Measurements from ENCODE around the gene CBX3.
"Not testable (repeated sequence)": the region's sequence is repeated elsewhere in the genome, so short reads cannot be mapped to it uniquely, and the experiment has no call there.

The CBX3 gene

DNA sequence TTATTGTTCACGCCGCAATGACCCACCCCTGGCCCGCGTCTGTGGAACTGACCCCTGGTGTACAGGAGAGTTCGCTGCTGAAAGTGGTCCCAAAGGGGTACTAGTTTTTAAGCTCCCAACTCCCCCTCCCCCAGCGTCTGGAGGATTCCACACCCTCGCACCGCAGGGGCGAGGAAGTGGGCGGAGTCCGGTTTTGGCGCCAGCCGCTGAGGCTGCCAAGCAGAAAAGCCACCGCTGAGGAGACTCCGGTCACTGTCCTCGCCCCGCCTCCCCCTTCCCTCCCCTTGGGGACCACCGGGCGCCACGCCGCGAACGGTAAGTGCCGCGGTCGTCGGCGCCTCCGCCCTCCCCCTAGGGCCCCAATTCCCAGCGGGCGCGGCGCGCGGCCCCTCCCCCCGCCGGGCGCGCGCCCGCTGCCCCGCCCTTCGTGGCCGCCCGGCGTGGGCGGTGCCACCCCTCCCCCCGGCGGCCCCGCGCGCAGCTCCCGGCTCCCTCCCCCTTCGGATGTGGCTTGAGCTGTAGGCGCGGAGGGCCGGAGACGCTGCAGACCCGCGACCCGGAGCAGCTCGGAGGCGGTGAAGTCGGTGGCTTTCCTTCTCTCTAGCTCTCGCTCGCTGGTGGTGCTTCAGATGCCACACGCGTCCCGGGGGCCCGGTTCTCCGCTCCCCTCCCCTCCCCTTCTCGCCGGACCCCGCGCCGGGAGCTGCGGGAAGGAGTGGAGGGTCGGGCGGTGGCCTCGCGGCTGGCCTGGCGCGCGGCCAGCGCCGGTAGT, at the start of gene CBX3:
CBX3 (plus strand) TSS at position 499 of the 772 bp plus-strand sequence. CDS start 1,254 bp downstream, outside the sequence.
- DNase-seq: no peak

DNA sequence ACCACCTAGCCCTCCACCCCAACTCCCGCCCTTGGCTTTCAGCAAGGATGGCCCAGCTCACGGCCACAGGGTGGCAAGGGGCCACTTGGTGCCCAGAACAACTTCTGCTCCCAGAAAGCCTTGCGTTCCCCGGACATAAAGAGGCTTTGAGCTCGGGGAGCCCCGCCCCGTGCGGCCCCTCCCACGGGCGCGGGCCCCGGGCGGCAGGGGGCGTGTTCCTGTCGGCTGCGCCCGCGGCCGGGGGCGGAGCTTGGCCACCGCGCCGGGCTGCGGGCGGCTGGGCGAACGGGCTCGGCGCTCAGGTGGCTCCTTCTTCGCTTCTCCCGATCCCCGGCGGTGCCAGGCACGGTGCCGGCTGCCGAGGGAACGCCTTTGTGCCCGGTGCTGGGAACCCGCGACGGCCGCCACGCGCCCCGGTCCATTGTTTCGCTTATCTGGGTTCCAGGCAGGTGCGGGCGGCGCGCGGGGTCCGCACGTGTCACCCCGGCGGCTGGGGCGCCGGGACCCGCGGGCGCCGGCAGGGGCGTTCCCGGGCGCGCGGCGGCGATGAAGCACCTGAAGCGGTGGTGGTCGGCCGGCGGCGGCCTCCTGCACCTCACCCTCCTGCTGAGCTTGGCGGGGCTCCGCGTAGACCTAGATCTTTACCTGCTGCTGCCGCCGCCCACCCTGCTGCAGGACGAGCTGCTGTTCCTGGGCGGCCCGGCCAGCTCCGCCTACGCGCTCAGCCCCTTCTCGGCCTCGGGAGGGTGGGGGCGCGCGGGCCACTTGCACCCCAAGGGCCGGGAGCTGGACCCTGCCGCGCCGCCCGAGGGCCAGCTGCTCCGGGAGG, 49.4 kb upstream of the CBX3 start, which contains the start of gene NFE2L3:
NFE2L3 (plus strand) TSS at position 246 of the 829 bp plus-strand sequence; CDS start at position 547, 301 bp downstream.
- peak; percentile 52 for DNase-seq

DNA sequence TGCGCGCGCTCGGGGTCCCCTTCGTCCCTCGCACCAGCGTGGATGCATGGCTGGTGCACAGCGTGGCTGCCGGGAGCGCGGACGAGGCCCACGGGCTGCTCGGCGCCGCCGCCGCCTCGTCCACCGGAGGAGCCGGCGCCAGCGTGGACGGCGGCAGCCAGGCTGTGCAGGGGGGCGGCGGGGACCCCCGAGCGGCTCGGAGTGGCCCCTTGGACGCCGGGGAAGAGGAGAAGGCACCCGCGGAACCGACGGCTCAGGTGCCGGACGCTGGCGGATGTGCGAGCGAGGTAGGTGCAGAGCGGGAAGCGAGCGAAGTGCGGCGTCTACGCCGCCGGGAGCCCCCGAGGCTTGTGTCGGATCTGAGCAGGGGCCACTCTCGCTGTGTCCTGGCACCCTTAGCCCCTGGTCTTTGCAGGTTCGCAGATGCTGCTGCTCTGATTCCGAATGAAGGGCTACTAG, 48.7 kb upstream of the CBX3 start:
- not testable (repeated sequence) for DNase-seq

DNA sequence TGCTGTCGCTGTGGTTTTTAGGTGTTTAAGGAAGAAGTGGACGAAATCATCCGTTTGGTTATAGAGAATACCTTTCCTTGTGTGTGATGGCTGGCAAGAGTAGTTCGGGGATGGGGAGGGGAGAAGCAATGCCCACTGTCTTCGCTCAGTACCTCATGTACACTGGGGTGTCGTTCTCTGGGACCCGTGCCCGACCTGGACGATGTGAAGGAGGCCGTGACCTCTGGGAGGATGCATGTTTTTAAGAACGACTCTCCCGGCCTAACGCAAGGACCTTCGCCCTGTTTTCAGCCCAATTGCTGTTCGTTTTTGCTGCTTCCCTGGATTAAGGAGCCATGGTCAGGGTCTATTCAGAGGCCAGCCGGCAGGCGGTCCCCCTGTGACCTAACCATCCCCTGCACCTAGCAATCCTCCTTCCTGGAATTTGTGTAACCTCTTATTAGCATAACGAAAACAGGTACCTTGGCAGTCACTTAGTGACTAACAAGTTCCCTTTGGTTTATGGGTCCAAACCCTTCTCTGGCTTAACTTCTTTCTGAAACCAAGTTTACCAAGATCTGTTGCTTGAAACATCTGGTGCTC, 48.2 kb upstream of the CBX3 start:
- no peak for DNase-seq

DNA sequence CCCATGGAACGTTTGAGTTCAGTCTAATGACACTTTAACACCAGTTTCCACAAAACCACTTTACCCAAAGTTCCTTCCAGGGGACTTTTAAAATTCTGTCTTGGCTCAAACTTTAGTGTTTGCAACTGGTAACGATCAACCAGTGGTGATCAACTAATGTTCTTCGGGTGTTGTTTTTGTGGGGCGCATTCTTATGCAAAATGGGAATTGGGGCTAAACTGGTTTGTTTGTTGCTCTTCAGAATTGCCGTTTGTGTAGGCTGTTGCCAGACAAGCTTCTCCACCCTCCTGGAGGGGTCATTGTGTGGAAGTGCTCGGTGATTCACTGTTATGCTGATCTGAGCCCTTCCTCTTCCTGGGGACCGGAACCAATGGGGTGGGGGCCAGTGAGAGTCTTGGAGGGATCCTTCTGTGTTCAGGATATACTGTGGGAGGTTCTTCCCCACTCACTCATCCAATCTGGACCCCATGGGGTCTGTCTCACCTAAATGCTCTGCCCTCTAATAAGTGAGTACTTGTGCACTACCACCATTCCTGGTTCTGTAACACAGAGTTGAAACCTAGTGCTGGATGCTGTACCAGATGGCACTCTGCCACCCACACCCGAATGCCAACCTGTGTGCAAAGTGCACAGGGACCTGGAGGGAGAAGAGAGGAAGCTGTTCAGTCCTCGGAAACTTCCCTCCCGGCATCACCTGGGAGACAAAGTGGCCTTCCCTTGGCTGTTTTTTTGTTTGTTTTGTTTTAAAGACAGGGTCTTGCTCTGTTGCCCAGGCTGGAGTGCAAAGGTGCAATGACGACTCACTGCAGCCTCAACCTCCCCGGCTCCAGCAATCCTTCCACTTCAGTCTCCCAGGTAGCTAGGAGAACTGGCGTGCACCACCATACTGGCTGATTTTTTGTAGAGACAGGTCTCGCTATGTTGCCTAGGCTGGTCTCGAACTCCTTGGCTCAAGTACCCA, 47.4 kb upstream of the CBX3 start:
- DNase-seq: peak; percentile 19

DNA sequence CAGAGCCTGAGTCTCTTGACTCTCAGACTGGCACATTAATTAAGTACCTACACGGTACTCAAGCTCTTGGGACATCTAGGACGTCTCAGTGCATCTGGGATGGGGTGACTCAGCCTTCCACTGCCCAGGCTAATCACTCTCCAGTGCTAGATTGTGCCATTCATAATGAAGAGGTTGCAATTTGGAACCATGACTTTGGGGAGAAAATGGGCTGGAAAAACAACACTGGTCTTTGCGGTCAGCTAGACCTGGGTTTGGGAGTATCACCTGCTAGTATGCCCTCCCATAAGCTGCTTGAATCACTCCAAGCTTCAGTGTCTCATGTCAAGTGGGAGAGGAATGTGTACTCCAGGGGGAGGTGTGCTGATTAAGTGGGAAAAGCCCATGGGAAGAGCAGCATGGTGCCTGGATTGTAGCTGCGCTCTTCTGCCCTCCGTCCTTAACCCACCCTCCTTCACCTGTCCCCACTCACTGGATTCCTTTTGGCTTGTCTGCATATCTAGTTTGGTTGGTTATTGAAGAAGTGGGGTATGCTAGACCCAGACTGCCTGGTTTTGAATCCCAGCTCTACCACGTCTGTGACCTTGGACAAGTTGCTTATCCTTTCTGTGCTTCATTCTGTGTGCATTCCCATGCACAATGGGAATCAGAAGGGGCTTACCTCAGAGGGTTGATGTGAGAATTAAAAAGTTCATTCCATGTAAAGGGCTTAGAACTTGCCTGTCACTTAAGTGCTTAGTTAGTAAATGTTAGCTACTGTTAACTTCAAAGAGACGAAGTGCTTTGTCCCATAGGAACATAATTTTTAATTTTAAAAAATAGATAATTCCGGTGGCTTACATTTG, 45.8 kb upstream of the CBX3 start:
- DNase-seq: peak; percentile 27

DNA sequence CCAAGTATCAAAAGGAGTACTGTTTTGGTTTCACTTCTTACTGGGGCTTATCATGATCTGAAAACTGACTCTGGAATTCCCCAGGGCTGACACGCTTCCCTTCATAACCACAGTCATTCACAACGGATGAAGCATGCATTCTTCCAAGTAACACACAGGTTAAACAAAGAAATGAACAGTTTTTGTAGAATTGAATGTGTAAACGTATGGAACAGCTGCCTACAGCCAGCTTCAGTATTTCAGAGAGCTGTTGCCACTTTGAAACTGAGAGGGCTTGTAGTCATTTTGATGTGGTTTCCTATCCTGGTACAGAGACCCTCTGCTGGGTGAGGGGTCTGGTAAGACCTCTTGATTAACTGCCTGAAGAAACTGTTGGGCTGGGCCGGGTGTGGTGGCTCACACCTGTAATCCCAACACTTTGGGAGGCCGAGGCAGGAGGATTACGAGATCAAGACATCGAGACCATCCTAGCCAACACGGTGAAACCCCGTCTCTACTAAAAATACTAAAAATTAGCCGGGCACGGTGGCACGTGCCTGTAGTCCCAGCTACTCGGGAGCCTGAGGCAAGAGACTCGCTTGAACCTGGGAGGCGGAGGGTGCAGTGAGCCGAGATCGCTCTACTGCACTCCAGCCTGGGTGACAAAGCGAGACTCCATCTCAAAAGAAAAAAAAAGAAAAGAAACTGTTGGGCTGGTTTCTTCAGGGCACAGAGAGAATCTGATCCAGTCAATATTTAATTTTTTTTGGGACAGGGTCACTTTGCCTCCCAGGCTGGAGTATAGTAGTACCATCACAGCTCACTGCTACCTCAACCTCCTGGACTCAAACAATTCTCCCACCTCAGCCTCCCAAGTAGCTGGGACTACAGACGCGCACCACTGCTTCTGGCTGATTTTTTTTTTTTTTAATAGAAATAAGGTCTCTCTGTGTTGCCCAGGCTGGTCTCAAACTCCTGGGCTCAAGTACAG, 44.8 kb upstream of the CBX3 start:
- DNase-seq: peak; percentile 91

DNA sequence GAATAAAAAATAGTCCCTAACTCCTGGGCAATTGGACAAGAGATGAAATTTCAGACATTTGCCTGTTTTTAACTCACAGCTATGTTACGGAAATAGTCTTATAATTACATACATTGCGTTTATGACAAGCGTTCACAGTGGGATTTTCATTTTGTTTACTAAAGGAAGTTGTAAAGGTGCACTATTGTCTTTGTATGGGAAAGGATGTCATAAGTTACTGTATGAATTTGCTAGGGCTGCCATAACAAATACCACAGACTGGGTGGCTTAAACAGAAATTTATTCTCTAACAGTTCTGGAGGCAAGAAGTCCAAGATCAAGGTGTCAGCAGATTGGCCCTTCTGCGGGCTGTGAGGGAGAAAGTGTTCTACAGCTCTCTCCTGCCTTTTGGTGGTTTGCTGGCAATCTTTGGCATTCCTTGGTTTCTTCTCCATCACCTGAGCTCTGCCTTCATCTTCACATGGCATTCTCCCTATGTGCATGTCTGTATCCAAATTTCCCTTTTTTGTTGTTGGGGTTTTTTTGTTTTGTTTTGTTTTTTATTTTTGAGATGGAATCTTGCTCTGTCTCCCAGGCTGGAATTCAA, 43.9 kb upstream of the CBX3 start:
- no peak for DNase-seq

DNA sequence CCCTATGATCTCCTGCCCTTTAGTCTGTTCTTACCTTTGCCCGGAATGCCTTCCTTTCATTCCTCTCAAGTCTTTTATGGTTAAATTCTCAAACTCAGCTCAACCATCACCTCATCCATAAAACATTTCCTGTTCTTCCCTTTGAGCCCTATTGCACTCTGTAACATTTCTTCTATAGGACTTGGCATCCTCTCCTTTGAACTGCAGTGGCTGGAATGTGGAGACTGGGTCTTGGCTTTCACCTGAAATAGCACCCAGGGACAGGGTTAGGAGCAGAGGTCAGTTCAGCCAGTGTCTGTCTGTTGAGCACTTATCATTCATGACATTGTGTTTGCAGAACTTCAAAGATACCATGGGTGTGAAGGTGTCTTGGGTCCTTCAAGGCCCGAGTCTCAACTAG, 42.3 kb upstream of the CBX3 start:
- DNase-seq: peak; percentile 47

DNA sequence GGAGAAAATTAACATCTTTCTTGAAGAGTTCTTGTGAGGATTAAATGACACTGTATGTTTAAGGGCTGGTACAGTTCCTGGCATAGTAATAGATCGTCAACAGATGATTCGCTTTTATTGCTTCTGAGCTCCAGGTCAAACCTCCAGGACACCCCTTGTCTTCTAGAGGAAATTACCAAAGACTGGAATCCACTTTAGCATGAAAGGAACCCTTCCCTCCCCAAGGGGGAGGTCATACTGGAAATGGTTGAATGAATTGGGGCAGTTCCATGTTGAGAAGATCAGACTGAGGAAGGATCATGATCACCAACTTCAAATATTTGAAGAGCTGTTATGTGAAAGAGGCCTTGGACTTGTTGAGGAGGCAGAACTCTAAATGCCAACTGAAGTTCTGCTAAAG, 40.6 kb upstream of the CBX3 start:
- DNase-seq: no peak

DNA sequence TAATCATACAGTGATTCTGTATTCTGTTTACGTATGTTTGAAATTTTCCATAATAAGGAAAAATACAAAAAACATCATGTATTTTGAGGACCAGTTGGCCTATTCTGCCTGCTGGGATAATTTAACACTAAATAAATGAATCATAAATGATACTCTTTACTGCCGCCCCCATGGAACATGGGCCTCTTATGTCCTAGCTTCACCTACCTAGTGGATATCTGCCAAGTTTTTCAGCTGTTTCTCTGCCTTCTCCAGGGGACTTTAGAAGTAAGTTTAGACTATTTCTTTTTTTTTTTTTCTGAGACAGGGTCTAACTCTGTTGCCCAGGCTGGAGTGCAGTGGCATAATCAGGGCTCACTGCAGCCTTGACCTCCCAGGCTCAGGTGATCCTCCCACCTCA, 39.1 kb upstream of the CBX3 start:
- DNase-seq: no peak

DNA sequence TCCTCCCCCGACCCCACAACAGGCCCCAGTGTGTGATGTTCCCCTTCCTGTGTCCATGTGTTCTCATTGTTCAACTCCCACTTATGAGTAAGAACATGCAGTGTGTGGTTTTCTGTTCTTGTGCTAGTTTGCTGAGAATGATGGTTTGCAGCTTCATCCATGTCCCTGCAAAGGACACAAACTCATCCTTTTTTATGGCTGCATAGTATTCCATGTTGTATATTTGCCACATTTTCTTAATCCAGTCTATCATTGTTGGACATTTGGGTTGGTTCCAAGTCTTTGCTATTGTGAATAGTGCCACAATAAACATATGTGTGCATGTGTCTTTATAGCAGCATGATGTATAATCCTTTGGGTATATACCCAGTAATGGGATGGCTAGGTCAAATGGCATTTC, 37.7 kb upstream of the CBX3 start:
- DNase-seq: not testable (repeated sequence)

DNA sequence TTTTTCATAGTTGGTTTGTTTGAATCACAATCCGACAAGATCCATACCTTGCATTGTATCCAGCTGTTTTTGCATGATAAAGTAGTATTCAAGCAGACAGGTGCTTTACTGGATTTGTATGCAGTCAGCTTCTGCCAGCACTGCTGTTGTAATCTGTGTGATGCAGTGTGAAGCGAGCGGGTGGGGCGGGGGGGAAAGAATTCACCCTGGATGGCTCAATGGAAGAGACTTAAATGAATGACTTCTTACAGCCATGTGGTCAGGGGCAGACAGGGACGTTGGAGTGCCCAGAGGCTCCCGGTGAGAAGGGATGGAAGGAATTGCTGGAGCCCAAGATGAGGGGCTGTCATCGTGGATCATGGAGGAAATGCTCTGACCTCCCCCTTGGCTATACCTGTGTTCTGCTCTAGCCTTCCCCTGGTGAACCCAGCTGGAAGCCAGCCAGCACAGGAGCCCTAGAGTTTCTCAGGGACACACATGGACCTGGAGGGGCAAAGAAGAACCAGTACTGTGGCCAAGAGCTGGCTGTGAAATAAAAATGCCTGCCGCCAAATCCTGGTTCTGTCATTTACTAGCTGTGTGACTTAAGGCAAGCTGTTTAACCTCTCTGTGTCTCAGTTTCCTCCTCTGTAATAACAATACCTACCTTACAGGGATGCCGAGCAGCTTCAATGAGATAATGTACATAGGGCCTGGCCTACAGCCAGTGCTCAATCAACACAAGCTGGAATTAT, 35.4 kb upstream of the CBX3 start:
- no peak for DNase-seq

DNA sequence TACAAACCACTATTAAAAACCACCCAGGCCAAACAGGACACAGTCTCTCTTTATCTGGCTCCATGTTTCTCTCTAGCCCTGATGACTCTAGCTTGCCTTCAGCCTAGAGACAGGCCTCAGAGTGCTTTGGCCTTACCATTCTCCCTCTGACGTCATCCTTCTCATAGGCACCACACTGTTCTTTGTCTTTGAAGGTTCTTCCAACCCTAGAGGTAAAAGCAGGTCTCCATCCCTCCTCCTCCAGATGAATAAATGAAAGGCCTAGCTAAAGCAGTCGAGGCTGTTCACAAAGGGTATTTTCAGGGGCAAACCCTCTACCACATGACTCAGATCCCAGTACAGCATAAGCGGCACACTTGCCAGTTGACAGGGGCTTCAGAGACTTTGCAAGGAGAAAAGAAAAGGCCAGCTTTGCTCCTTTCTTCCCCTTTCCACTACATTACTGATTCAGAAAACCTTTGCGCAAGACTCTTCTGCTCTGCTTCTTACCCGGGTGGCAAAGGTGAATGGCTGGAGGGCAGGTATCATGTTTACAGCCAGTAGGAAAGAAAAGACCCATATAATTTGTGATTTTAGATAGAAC, 34.8 kb upstream of the CBX3 start:
- no peak for DNase-seq

DNA sequence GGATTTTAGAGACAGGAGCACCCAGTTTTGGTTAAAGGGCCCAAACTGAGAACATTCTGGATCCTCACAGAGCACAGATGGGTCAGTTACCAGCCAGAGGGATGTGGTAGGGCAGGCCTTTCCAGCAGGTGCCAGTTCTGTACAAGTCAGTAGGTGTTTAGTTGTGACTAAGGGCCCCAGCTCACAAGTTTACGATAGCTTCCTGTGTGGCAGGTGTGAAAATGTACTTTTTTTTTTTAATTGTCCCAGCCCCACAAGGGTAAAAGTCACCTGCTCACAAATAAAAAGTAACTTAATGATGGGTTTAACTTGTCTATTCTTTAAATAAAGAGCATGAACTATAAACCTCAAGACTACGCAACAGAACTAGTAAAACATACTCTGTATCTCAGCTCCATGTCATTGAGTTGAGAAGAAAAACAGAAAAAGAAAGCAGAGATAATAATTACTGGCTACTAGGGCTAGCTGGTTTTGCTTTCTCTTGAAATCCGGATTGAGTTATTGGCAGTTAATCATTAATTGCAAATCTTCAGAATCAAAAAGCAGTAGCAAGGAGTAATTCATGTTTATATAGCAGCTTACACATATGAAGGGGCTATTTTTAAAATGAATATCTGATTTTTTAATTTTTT, 34.1 kb upstream of the CBX3 start:
- DNase-seq: no peak

DNA sequence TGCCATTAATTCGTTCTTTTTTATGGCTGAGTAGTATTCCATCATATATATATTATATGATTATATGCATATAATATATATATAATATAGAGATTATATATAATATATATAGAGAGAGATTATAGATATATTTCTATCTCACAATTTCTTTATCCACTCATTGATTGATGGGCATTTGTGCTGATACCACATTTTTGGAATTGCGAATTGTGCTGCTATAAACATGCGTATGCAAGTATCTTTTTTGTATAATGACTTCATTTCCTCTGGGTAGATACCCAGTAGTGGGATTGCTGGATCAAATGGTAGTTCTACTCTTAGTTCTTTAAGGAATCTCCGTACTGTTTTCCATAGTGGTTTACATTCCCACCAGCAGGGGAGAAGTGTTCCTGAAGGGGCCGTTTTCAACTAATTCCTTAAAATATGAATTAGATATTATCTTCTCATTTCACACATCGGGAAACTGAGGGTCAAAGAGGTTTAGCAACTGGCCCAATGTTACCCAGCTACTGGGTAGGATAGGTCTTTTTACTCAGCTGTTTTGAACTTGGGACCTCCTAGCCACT, 33.0 kb upstream of the CBX3 start:
- DNase-seq: no peak

DNA sequence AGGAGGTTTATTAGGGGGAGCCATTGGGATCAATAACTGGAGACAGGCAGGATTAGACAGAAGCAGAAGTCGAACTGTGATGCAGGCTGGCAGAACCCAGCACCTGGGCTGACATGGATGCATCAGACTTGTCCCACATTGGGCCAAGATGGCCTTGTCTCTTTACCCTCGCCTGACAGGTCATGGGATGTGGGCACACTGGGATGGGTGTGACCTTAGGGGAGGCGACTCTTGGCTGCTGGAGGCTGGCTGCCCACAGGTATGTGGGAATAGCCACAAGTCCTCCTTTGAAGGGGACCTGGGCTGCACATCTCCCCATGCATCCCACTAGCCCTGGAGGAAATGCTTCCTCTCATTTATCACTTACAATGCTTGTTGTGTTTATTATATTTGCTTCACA, 32.3 kb upstream of the CBX3 start:
- DNase-seq: no peak

DNA sequence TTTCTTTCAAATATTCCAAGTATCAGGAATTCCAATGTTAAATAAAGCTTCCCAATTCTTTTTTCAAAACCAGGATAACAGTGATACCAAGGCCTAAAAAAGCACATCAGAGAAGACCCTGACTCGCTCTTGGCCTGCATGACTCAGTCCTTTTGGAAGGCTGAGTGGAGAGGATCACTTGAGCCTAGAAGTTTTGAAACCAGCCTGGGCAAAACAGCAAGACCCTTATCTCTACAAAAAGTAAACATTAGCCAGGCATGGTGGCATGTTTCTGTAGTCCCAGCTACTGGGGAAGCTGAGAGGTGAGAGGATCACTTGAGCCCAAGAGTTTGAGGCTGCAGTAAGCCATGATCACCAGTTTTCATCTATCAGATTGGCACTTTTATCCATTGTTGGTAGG, 30.9 kb upstream of the CBX3 start:
- DNase-seq: no peak
